SHP77 (cell line): Measurements from ENCODE around the gene OR52A5.
"Not testable (repeated sequence)": the region's sequence is repeated elsewhere in the genome, so short reads cannot be mapped to it uniquely, and the experiment has no call there.

Experiments
- DNase-seq, 2 experiments: peaks; one replicate each; lab custom pipeline; 2025; lab: John Stamatoyannopoulos, UW

The OR52A5 gene

GRCh38 chr11:5137996-5138395, at the start of gene OR52A5:
Gene OR52A5 (minus strand): TSS chr11:5138356. CDS start chr11:5132642, 5,714 bp downstream.
- no peak for DNase-seq

GRCh38 chr11:5178046-5178837, 40.1 kb upstream of the OR52A5 start:
- DNase-seq, result no peak

- no peak for DNase-seq
Observed at GRCh38 chr11:5174934-5175333, 36.8 kb upstream of the OR52A5 start.

GRCh38 chr11:5171856-5172255, 33.7 kb upstream of the OR52A5 start:
- DNase-seq, result no peak

- not testable (repeated sequence) for DNase-seq
Observed at GRCh38 chr11:5165898-5166297, 27.7 kb upstream of the OR52A5 start.

GRCh38 chr11:5164807-5165206, 26.7 kb upstream of the OR52A5 start:
- DNase-seq, result not testable (repeated sequence)

GRCh38 chr11:5161045-5161444, 22.9 kb upstream of the OR52A5 start:
- not testable (repeated sequence) for DNase-seq

GRCh38 chr11:5160217-5160616, 22.1 kb upstream of the OR52A5 start:
- DNase-seq, result not testable (repeated sequence)

- DNase-seq, result no peak
Observed at GRCh38 chr11:5159806-5160205, 21.6 kb upstream of the OR52A5 start.

- no peak for DNase-seq
Observed at GRCh38 chr11:5154657-5155056, 16.5 kb upstream of the OR52A5 start, which contains the start of gene OR52A1. Gene OR52A1 (minus strand): TSS chr11:5154757. CDS start chr11:5152369, 2,388 bp downstream.

- DNase-seq, result no peak
Observed at GRCh38 chr11:5153574-5154431, 15.6 kb upstream of the OR52A5 start.

- no peak for DNase-seq
Observed at GRCh38 chr11:5151713-5152153, 13.6 kb upstream of the OR52A5 start.

GRCh38 chr11:5144206-5144605, 6.0 kb upstream of the OR52A5 start:
- not testable (repeated sequence) for DNase-seq

GRCh38 chr11:5137014-5137413, 1.1 kb downstream of the OR52A5 start:
- DNase-seq, result no peak

GRCh38 chr11:5136261-5136660, 1.9 kb downstream of the OR52A5 start:
- no peak for DNase-seq

- no peak for DNase-seq
Observed at GRCh38 chr11:5131584-5132335, 6.4 kb downstream of the OR52A5 start.

- no peak for DNase-seq
Observed at GRCh38 chr11:5129457-5129877, 8.7 kb downstream of the OR52A5 start.

- no peak for DNase-seq
Observed at GRCh38 chr11:5124891-5125620, 13.1 kb downstream of the OR52A5 start.

GRCh38 chr11:5123802-5124521, 14.2 kb downstream of the OR52A5 start:
- peak; percentile 15 to 31 for DNase-seq

- no peak for DNase-seq
Observed at GRCh38 chr11:5118893-5119292, 19.3 kb downstream of the OR52A5 start.

- DNase-seq, result no peak
Observed at GRCh38 chr11:5117588-5117987, 20.6 kb downstream of the OR52A5 start.
